IPS DF 6.9 (cell line): ENCODE measurements around the gene SPATA20.

ENCODE experiments used
- DNase-seq: peaks from one replicate; pipeline ENCODE4 v3.0.0-alpha.2; 2013; ENCODE audit warnings: low read depth, low spot score
- H3K27ac ChIP-seq: one replicate; pipeline ENCODE4 v1.5.1; 2013; ENCODE audit warnings: low read length, control low read depth
- H3K27me3 ChIP-seq: 2 replicates; pipeline ENCODE4 v1.6.1; 2013; ENCODE audit warnings: mild to moderate bottlenecking, low read length; ENCODE audit not compliant: control insufficient read depth, insufficient read depth
- H3K36me3 ChIP-seq: 2 replicates; pipeline ENCODE4 v1.6.1; 2013; ENCODE audit warnings: low read length; ENCODE audit not compliant: control insufficient read depth, insufficient read depth
- H3K4me1 ChIP-seq: 2 replicates; pipeline ENCODE4 v1.6.1; 2013; ENCODE audit warnings: low read length; ENCODE audit not compliant: control insufficient read depth, insufficient read depth
- H3K4me3 ChIP-seq: 2 replicates; pipeline ENCODE4 v1.5.1; 2013; ENCODE audit warnings: mild to moderate bottlenecking, low read length
- H3K9me3 ChIP-seq: 2 replicates; pipeline ENCODE4 v1.6.1; 2013; ENCODE audit warnings: low read length, inconsistent platforms; ENCODE audit not compliant: control insufficient read depth, insufficient read depth
- WGBS: extraction: QIAGEN DNeasy Blood & Tissue Kit; methylation state at CpG from one replicate; pipeline ENCODE4 v1.1.7; 2013; ENCODE audit warnings: mixed read lengths, missing lambda C conversion rate; ENCODE audit not compliant: insufficient read length, insufficient coverage; 5-methylcytosine and 5-hydroxymethylcytosine counted together

SPATA20 gene

GRCh38 chr17:50549256-50549941 is 2.4 kb downstream of the SPATA20 start:
- 0 out of 2 replicates have a peak, but pooled peaks cover 2% of the 10 kb centered on the region for H3K4me1 ChIP-seq
- H3K36me3 ChIP-seq: no peaks in the 10 kb centered on the region
- no CpG with 5 or more reads among the region's 19 CpGs for WGBS
- H3K4me3 ChIP-seq: no peak overlapping the region
- H3K9me3 ChIP-seq: no peaks in the 10 kb centered on the region
- H3K27ac ChIP-seq: no peak overlapping the region
- no peak for DNase-seq
- H3K27me3 ChIP-seq: no peaks in the 10 kb centered on the region

GRCh38 chr17:50549969-50550368 is 3.0 kb downstream of the SPATA20 start:
- Histone ChIP-seq H3K4me3 (no peak overlapping the region), H3K4me1 (0 out of 2 replicates have a peak, but pooled peaks cover 2% of the 10 kb centered on the region), H3K9me3 (no peaks in the 10 kb centered on the region), H3K27ac (no peak overlapping the region), H3K27me3 (no peaks in the 10 kb centered on the region), H3K36me3 (no peaks in the 10 kb centered on the region)
- no peak for DNase-seq
- WGBS: no CpG with 5 or more reads among the region's 11 CpGs

GRCh38 chr17:50550661-50551432 is 3.9 kb downstream of the SPATA20 start:
- no peak overlapping the region for H3K27ac ChIP-seq
- peak; percentile 90 for DNase-seq
- no CpG with 5 or more reads among the region's 32 CpGs for WGBS

GRCh38 chr17:50551433-50551815 is 4.5 kb downstream of the SPATA20 start:
- Histone ChIP-seq H3K36me3 (no peaks in the 10 kb centered on the region), H3K9me3 (no peaks in the 10 kb centered on the region), H3K4me3 (no peak overlapping the region), H3K4me1 (0 out of 2 replicates have a peak, but pooled peaks cover 2% of the 10 kb centered on the region), H3K27ac (no peak overlapping the region), H3K27me3 (no peaks in the 10 kb centered on the region)
- whole genome bisulfite sequencing: no CpG with 5 or more reads among the region's 8 CpGs
- DNase-seq: no peak

More at GRCh38 chr17:50550661-50551432, 3.9 kb downstream of the SPATA20 start:
- Histone ChIP-seq H3K27me3 (no peaks in the 10 kb centered on the region), H3K4me1 (0 out of 2 replicates have a peak, but pooled peaks cover 2% of the 10 kb centered on the region), H3K36me3 (no peaks in the 10 kb centered on the region), H3K4me3 (no peak overlapping the region), H3K9me3 (no peaks in the 10 kb centered on the region)

- H3K36me3 ChIP-seq: no peaks in the 10 kb centered on the region
- H3K9me3 ChIP-seq: no peaks in the 10 kb centered on the region
- no peak overlapping the region for H3K4me3 ChIP-seq
- 0 out of 2 replicates have a peak, but pooled peaks cover 2% of the 10 kb centered on the region for H3K4me1 ChIP-seq
- DNase-seq: no peak
- H3K27ac ChIP-seq: no peak overlapping the region
- H3K27me3 ChIP-seq: no peaks in the 10 kb centered on the region
- no CpG with 5 or more reads among the region's 12 CpGs for WGBS
These were observed 4.9 kb downstream of the SPATA20 start for GRCh38 chr17:50551884-50552283.

GRCh38 chr17:50554201-50554600 is 7.2 kb downstream of the SPATA20 start:
- Histone ChIP-seq H3K9me3 (no peaks in the 10 kb centered on the region), H3K36me3 (no peaks in the 10 kb centered on the region), H3K4me1 (peaks cover 2% of the 10 kb centered on the region), H3K4me3 (no peak overlapping the region), H3K27ac (no peak overlapping the region), H3K27me3 (peaks cover 10% of the 10 kb centered on the region; the same call in 1 of the 2 replicates)
- DNase-seq: no peak
- no CpG with 5 or more reads among the region's 17 CpGs for whole genome bisulfite sequencing

GRCh38 chr17:50556803-50557202 is 9.8 kb downstream of the SPATA20 start:
- WGBS: no CpG with 5 or more reads among the region's 5 CpGs
- no peak for DNase-seq

GRCh38 chr17:50557630-50558029 is 10.7 kb downstream of the SPATA20 start:
- H3K9me3 ChIP-seq: no peaks in the 10 kb centered on the region
- WGBS: no CpG with 5 or more reads among the region's 4 CpGs
- DNase-seq: no peak
- no peak overlapping the region for H3K27ac ChIP-seq
- H3K4me1 ChIP-seq: peaks cover 2% of the 10 kb centered on the region
- peaks cover 18% of the 10 kb centered on the region for H3K27me3 ChIP-seq
- no peaks in the 10 kb centered on the region for H3K36me3 ChIP-seq
- H3K4me3 ChIP-seq: no peak overlapping the region

More at GRCh38 chr17:50556803-50557202, 9.8 kb downstream of the SPATA20 start:
- Histone ChIP-seq H3K27ac (no peak overlapping the region), H3K4me3 (no peak overlapping the region), H3K4me1 (peaks cover 2% of the 10 kb centered on the region), H3K27me3 (peaks cover 11% of the 10 kb centered on the region), H3K36me3 (no peaks in the 10 kb centered on the region), H3K9me3 (no peaks in the 10 kb centered on the region)

GRCh38 chr17:50558091-50558490 is 11.1 kb downstream of the SPATA20 start:
- Histone ChIP-seq H3K4me1 (peaks cover 2% of the 10 kb centered on the region), H3K27ac (no peak overlapping the region), H3K36me3 (no peaks in the 10 kb centered on the region), H3K4me3 (no peak overlapping the region), H3K9me3 (no peaks in the 10 kb centered on the region), H3K27me3 (peaks cover 23% of the 10 kb centered on the region)
- DNase-seq: no peak
- no CpG with 5 or more reads among the region's 4 CpGs for WGBS

GRCh38 chr17:50558581-50558940 is 11.6 kb downstream of the SPATA20 start:
- Histone ChIP-seq H3K4me3 (no peak overlapping the region; the same call in 1 of the 2 replicates), H3K27ac (no peak overlapping the region), H3K36me3 (no peaks in the 10 kb centered on the region), H3K4me1 (peaks cover 2% of the 10 kb centered on the region), H3K27me3 (peaks cover 28% of the 10 kb centered on the region), H3K9me3 (no peaks in the 10 kb centered on the region)
- DNase-seq: no peak
- no CpG with 5 or more reads among the region's 18 CpGs for WGBS
